Measurements from ENCODE around the gene RBM34.

RBM34 gene

DNA sequence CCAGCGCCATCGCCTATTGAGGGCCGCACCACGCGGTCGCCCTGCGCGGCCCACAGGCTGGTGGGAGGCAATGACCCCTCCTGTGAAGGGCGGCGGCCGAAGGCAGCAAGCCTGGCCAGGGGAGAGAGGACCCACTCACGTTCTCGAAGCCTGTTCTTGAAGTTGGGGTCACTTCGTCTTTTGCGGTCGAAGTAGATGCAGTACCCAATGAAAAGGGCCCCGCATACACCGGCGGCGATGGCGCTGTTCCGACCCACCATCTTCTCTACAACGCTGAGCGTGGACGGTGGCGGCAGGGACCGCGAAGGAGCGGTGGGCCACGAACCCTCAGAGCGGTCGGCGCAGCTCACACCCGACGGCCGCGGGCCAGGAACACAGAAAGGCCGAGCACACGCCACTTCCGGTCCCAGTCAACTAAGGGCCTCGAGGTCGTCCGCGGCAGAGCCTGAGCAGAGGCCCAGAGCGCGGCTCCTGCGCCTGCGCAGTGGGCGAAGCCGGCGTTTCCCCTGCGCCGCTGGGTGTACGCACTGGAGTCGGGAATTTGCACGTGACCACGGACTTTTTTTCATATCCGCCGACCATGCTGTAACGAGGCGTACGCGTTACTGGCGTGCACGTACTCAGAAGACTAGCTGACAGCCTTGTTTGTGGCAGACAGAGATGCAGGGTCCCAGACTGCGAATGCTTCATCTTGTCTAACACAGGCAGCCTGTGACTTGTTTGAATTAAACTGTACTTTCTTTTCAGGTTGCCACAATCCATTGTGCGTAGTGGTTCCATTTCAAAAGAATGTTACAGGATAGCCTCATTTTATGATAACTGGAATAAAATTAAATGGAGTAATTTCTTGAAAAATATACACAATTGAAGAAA lies 32.4 kb downstream of the RBM34 start, which contains the start of gene TOMM20:
TSS of gene TOMM20 (minus strand) at position 382 of the 873 bp plus-strand sequence. CDS start at position 260, 122 bp downstream.
- peak; percentile 93 for DNase-seq (ENCODE audit: low read depth)

DNA sequence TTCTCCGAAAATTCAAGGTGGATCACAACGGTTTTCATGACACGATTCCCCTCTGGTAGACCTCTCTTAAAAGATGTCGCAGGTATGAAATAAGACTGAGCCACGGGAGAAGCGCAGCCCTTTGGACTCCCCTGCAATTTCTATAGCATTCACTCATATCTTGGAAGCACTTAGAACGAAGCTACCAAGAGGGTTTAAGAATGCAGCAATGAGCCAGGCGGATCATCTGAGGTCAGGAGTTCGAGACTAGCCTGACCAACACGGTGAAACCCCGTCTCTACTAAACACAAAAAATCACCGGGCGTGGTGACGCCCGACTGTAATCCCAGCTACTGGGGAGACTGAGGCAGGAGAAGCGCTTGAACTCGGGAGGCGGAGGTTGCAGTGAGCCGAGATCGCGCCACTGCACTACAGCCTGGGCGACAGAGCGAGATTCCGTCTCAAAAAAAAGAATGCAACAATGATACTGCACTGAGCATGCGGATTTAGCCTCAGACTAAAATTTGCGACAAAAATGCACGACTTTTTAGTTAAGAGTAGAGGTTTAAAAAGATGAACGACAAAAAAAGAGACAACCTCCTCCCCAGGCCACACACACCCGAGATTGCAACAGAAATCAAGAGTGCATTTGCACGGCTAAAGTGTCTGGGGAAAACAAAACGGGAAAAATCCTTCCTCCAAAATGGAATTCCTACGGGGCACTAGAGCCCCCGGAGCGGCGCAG lies 33.2 kb downstream of the RBM34 start:
- H3K4me3 ChIP-seq (ENCODE audit: low read depth, low read length) = peak overlapping the region; percentile 83
- DNase-seq (ENCODE audit: low read depth) = no peak
- no peak for TF ChIP-seq CTCF (IDR thresholded peaks at IDR 0.05; ENCODE audit: low read depth, low read length, missing control alignments)

More for the DNA sequence above, 32.4 kb downstream of the RBM34 start, which contains the start of gene TOMM20:
- TF ChIP-seq CTCF (IDR thresholded peaks at IDR 0.05; ENCODE audit: low read depth, low read length, missing control alignments) = peak; percentile 12
- peak within 1 kb of the TSS; percentile 83 for H3K4me3 ChIP-seq (ENCODE audit: low read depth, low read length)

DNA sequence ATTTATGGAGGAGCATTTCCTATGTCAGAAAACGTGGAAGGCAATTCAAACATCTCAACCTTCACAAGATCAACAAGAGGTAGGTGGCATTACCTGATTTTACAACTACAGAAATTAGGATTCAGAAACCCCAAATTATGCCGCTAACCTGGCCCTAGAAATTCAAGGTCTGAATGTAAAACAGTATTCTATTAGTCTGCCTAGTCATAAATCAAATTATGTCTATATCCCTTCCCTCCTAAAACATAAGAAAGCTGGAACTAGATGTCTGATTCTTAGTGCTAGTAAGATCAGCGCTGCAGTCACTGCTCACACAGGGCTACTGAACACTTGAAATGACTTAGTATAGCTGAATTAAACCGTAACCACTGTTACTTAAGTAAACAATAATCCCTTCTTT lies 33.8 kb downstream of the RBM34 start:
- H3K4me3 ChIP-seq (ENCODE audit: low read depth, low read length) = peak overlapping the region; percentile 83
- TF ChIP-seq CTCF (IDR thresholded peaks at IDR 0.05; ENCODE audit: low read depth, low read length, missing control alignments) = no peak
- DNase-seq (ENCODE audit: low read depth) = no peak

DNA sequence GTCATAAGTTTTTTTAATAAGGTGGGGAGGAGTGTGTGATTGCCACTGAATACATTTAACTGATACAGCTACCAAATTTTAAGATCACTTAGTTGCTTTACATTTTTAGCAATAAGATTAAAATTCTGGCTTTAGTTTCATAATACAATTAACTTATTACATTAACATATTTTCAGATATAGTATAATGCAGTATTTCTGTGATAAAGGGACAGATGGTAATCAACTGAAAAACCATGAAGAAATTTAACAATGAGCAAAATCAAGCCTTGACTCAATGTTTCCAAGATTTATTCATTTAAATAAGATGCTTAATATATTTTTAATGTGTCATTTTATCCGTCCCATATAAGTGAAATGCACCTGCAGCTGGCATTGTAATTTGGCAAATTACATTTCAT lies 36.4 kb downstream of the RBM34 start:
- no peak overlapping the region for H3K4me3 ChIP-seq (ENCODE audit: low read depth, low read length)
- TF ChIP-seq CTCF (IDR thresholded peaks at IDR 0.05; ENCODE audit: low read depth, low read length, missing control alignments) = no peak
- no peak for DNase-seq (ENCODE audit: low read depth)

- H3K4me3 ChIP-seq (ENCODE audit: low read depth, low read length) = no peak overlapping the region
- no peak for TF ChIP-seq CTCF (IDR thresholded peaks at IDR 0.05; ENCODE audit: low read depth, low read length, missing control alignments)
- no peak for DNase-seq (ENCODE audit: low read depth)
These were observed 36.9 kb downstream of the RBM34 start for GRCh38 chr1:235124111-235124510.

GRCh38 chr1:235122348-235122747 lies 38.7 kb downstream of the RBM34 start:
- no peak for TF ChIP-seq CTCF (IDR thresholded peaks at IDR 0.05; ENCODE audit: low read depth, low read length, missing control alignments)
- DNase-seq (ENCODE audit: low read depth) = no peak
- H3K4me3 ChIP-seq (ENCODE audit: low read depth, low read length) = no peak overlapping the region
